HCT116 (cell line): ENCODE measurements around the gene CCL11. TPM values are rescaled to one million over a fixed set of nuclear protein-coding genes. Genes with fewer than 3 reads are reported as not detected.

Source experiments
- ATAC-seq: fragments of 200-7000 bp; cut with Tn5 transposase; 2 replicates; pipeline ENCODE4 v1.9.1; 2020; ENCODE audit warnings: mild to moderate bottlenecking, moderate library complexity
- BruUV-seq: library from RNA; stranded (reverse); fragments of 400-500 nt; replicated peaks from 2 replicates; lab custom pipeline; 2021; lab: Mats Ljungman, UMichigan
- CTCF ChIA-PET: fragments of 300-600 bp; sonication (Branson Sonifier 250); formaldehyde crosslinking; loops from one replicate; lab custom pipeline; 2021; ENCODE audit warnings: antibody characterized with exemption; lab: Charles Lee
- POLR2A ChIA-PET: fragments of 300-600, 350-600 bp; sonication (Branson Sonifier 250); formaldehyde crosslinking; loops from one replicate; lab custom pipeline; 2021; ENCODE audit warnings: antibody characterized with exemption; lab: Charles Lee
- RAD21 ChIA-PET, 2 experiments: fragments of 300-600 bp; sonication (Branson Sonifier 250); formaldehyde crosslinking; loops; one replicate each; lab custom pipeline; 2023; ENCODE audit warnings: low total read pairs in 2 of 2; ENCODE audit not compliant: uncharacterized antibody in 2 of 2, unreplicated experiment in 2 of 2, low non-redundant PET in 1 of 2; lab: Charles Lee
- DNase-seq: peaks from one replicate; pipeline ENCODE4 v3.0.0-alpha.2; 2010; ENCODE audit warnings: low read depth, low spot score
- H2AFZ ChIP-seq: fragments of 200-600 bp; shearing (Covaris generic), sonication (generic); 2 replicates; pipeline ENCODE4 v1.6.1; 2017; ENCODE audit warnings: low read depth, mixed run types, mixed read lengths, antibody characterized with exemption, low read length; ENCODE audit not compliant: poor library complexity, severe bottlenecking
- H3K27ac ChIP-seq: 2 replicates; pipeline ENCODE4 v1.5.1; 2012; ENCODE audit warnings: low read depth, low read length
- H3K27me3 ChIP-seq: fragments of 200-600 bp; sonication (generic); 2 replicates; pipeline ENCODE4 v1.6.1; 2016; ENCODE audit warnings: mixed run types, low read length, mixed read lengths; ENCODE audit not compliant: insufficient read depth
- H3K36me3 ChIP-seq, 2 experiments: fragments of 200-500 bp in 1 of 2; fragments of 200-600 bp in 1 of 2; sonication (Bioruptor generic) in 1 of 2; sonication (generic) in 1 of 2; 2 replicates each; pipeline versions ENCODE4 v1.5.1 to v1.6.1; 2014 to 2016; ENCODE audit warnings: low read length in 2 of 2, inconsistent platforms in 1 of 2, mixed read lengths in 1 of 2, mixed run types in 1 of 2; ENCODE audit not compliant: insufficient read depth in 2 of 2, control insufficient read depth in 1 of 2
- H3K4me1 ChIP-seq, 2 experiments: fragments of 200-600 bp in 1 of 2; sonication (generic) in 1 of 2; 2 replicates each; pipeline versions ENCODE4 v1.5.1 to v1.6.1; 2012 to 2017; ENCODE audit warnings: low read length in 2 of 2, inconsistent platforms in 1 of 2, mild to moderate bottlenecking in 1 of 2, mixed read lengths in 1 of 2, mixed run types in 1 of 2, moderate library complexity in 1 of 2; ENCODE audit not compliant: insufficient read depth in 2 of 2, control insufficient read depth in 1 of 2
- H3K4me2 ChIP-seq: fragments of 200-600 bp; sonication (generic); 2 replicates; pipeline ENCODE4 v1.6.1; 2017; ENCODE audit warnings: mixed run types, low read length, mixed read lengths
- H3K4me3 ChIP-seq, 2 experiments: fragments of 200-600 bp in 1 of 2; sonication (generic) in 1 of 2; replicated peaks in 1 of 2; 2 replicates each; pipeline ENCODE4 v1.5.1; 2011 to 2016; ENCODE audit warnings: low read length in 2 of 2, control low read depth in 1 of 2, low read depth in 1 of 2, mild to moderate bottlenecking in 1 of 2, mixed read lengths in 1 of 2, mixed run types in 1 of 2
- H3K79me2 ChIP-seq: fragments of 200-600 bp; sonication (generic); 2 replicates; pipeline ENCODE4 v1.6.1; 2017; ENCODE audit warnings: mild to moderate bottlenecking, mixed run types, low read length, moderate library complexity, mixed read lengths; ENCODE audit not compliant: insufficient read depth
- H3K9ac ChIP-seq: fragments of 200-600 bp; sonication (generic); 2 replicates; pipeline ENCODE4 v1.6.1; 2016; ENCODE audit warnings: low read length, mixed read lengths
- H3K9me2 ChIP-seq: fragments of 200-600 bp; sonication (generic), shearing (Covaris generic); 2 replicates; pipeline ENCODE4 v1.6.1; 2017; ENCODE audit warnings: mixed run types, mild to moderate bottlenecking, moderate library complexity; ENCODE audit not compliant: insufficient read depth
- H3K9me3 ChIP-seq, 2 experiments: fragments of 200-500 bp in 1 of 2; fragments of 200-600 bp in 1 of 2; sonication (Bioruptor generic) in 1 of 2; sonication (generic) in 1 of 2; 2 replicates each; pipeline ENCODE4 v1.6.1; 2014 to 2017; ENCODE audit warnings: low read length in 2 of 2, mixed read lengths in 2 of 2, inconsistent platforms in 1 of 2, low read depth in 1 of 2, mild to moderate bottlenecking in 1 of 2, mixed run types in 1 of 2, moderate library complexity in 1 of 2; ENCODE audit not compliant: control insufficient read depth in 1 of 2, insufficient read depth in 1 of 2
- H4K20me1 ChIP-seq: fragments of 200-600 bp; sonication (generic), shearing (Covaris generic); 2 replicates; pipeline ENCODE4 v1.6.1; 2017; ENCODE audit warnings: mixed run types, mild to moderate bottlenecking, moderate library complexity; ENCODE audit not compliant: insufficient read depth
- ATF3 ChIP-seq: IDR thresholded peaks from 2 replicates; pipeline ENCODE4 v1.6.1; 2012
- CEBPB ChIP-seq: IDR thresholded peaks from 2 replicates; pipeline ENCODE4 v1.6.1; 2012; ENCODE audit warnings: low read depth
- CTCF ChIP-seq, 3 experiments: fragments of 200-600 bp in 1 of 3; sonication (generic) in 1 of 3; IDR thresholded peaks in 2 of 3; conservative IDR thresholded peaks in 1 of 3; 2 replicates each; pipeline ENCODE4 v1.5.1; 2012 to 2017; ENCODE audit warnings: low read depth in 2 of 3, low read length in 2 of 3, antibody characterized with exemption in 1 of 3, borderline replicate concordance in 1 of 3, control low read depth in 1 of 3, mild to moderate bottlenecking in 1 of 3, mixed read lengths in 1 of 3, mixed run types in 1 of 3, moderate library complexity in 1 of 3; ENCODE audit not compliant: insufficient read depth in 1 of 3
- EGR1 ChIP-seq: IDR thresholded peaks from 2 replicates; pipeline ENCODE4 v1.6.1; 2012; ENCODE audit warnings: low read depth
- ELF1 ChIP-seq: IDR thresholded peaks from 2 replicates; pipeline ENCODE4 v1.6.1; 2012; ENCODE audit warnings: low read depth, borderline replicate concordance
- EZH2 ChIP-seq: fragments of 200-600 bp; sonication (generic); IDR thresholded peaks from 2 replicates; pipeline ENCODE4 v1.6.1; 2017; ENCODE audit warnings: antibody characterized with exemption, mixed run types
- EZH2phosphoT487 ChIP-seq: fragments of 200-600 bp; IDR thresholded peaks from 2 replicates; pipeline ENCODE4 v1.6.1; 2018; ENCODE audit warnings: antibody characterized with exemption, borderline replicate concordance
- FOSL1 ChIP-seq: IDR thresholded peaks from 2 replicates; pipeline ENCODE4 v1.6.1; 2012; ENCODE audit warnings: low read depth
- JUND ChIP-seq: IDR thresholded peaks from 2 replicates; pipeline ENCODE4 v1.6.1; 2012
- POLR2A ChIP-seq: IDR thresholded peaks from 2 replicates; pipeline ENCODE4 v1.7.0; 2011; ENCODE audit warnings: borderline replicate concordance; ENCODE audit not compliant: insufficient read depth, insufficient read length; ENCODE audit errors: extremely low read depth
- POLR2AphosphoS5 ChIP-seq: IDR thresholded peaks from 2 replicates; pipeline ENCODE4 v1.6.1; 2011; ENCODE audit warnings: mild to moderate bottlenecking, low read depth, low read length, moderate library complexity
- SIN3A ChIP-seq: IDR thresholded peaks from 2 replicates; pipeline ENCODE4 v1.6.1; 2012; ENCODE audit warnings: low read depth
- SRF ChIP-seq: IDR thresholded peaks from 2 replicates; pipeline ENCODE4 v1.6.1; 2012; ENCODE audit warnings: low read depth
- TCF7L2 ChIP-seq: IDR thresholded peaks from 2 replicates; pipeline ENCODE4 v1.7.0; 2011; ENCODE audit warnings: borderline replicate concordance, inconsistent platforms; ENCODE audit not compliant: insufficient read depth, insufficient read length; ENCODE audit errors: extremely low read depth
- ZBTB33 ChIP-seq: IDR thresholded peaks from 2 replicates; pipeline ENCODE4 v1.6.1; 2011; ENCODE audit warnings: mild to moderate bottlenecking, low read length, moderate library complexity; ENCODE audit not compliant: insufficient replicate concordance; ENCODE audit errors: extremely low read depth
- ZFX ChIP-seq: fragments of 450-650 bp; IDR thresholded peaks from 2 replicates; pipeline ENCODE4 v1.6.1; 2017
- ZNF274 ChIP-seq: fragments of 200-500 bp; sonication (Bioruptor generic); IDR thresholded peaks from 2 replicates; pipeline ENCODE4 v1.6.1; 2014; ENCODE audit warnings: mild to moderate bottlenecking, low read depth, low read length, inconsistent platforms
- intact Hi-C: fragments of 100-400 bp; cut with micrococcal nuclease; formaldehyde crosslinking; loops from 2 replicates; pipeline ENCODE4 v1.10.0; 2022
- total RNA-seq: library from RNA; stranded (reverse); gene quantifications from one replicate; pipeline ENCODE4 v1.2.1, GENCODE V29; 2021; ENCODE audit not compliant: unreplicated experiment
- TF ChIP-seq, protein P1 (sequence below): IDR thresholded peaks from 2 replicates; pipeline ENCODE4 v1.6.1; 2012
- TF ChIP-seq, protein P2 (sequence below): IDR thresholded peaks from 2 replicates; pipeline ENCODE4 v1.6.1; 2012; ENCODE audit warnings: low read depth

Gene CCL11
- total RNA-seq, 1 experiment from 2014 or later, result not detected

- H3K4me2 ChIP-seq, result no peak overlapping the region
- no peak overlapping the region for H3K4me3 ChIP-seq
- TF ChIP-seq TCF7L2 (no peak), FOSL1 (no peak), ATF3 (no peak), CTCF (IDR thresholded peaks at IDR 0.05 in 2 of 3, conservative IDR thresholded peaks at IDR 0.05 in 1 of 3; ENCODE audit: borderline replicate concordance in 1 of 3, insufficient read depth in 1 of 3, low read depth in 2 of 3, low read length in 2 of 3) (no peak), POLR2A (no peak), SRF (no peak), ZBTB33 (no peak), EZH2phosphoT487 (no peak), JUND (no peak), ZNF274 (no peak), ELF1 (no peak), ZFX (no peak), EGR1 (no peak), EZH2 (no peak), POLR2AphosphoS5 (no peak), SIN3A (no peak), CEBPB (no peak)
- TF ChIP-seq, protein P1, sequence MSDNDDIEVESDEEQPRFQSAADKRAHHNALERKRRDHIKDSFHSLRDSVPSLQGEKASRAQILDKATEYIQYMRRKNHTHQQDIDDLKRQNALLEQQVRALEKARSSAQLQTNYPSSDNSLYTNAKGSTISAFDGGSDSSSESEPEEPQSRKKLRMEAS, result no peak
- TF ChIP-seq, protein P2, sequence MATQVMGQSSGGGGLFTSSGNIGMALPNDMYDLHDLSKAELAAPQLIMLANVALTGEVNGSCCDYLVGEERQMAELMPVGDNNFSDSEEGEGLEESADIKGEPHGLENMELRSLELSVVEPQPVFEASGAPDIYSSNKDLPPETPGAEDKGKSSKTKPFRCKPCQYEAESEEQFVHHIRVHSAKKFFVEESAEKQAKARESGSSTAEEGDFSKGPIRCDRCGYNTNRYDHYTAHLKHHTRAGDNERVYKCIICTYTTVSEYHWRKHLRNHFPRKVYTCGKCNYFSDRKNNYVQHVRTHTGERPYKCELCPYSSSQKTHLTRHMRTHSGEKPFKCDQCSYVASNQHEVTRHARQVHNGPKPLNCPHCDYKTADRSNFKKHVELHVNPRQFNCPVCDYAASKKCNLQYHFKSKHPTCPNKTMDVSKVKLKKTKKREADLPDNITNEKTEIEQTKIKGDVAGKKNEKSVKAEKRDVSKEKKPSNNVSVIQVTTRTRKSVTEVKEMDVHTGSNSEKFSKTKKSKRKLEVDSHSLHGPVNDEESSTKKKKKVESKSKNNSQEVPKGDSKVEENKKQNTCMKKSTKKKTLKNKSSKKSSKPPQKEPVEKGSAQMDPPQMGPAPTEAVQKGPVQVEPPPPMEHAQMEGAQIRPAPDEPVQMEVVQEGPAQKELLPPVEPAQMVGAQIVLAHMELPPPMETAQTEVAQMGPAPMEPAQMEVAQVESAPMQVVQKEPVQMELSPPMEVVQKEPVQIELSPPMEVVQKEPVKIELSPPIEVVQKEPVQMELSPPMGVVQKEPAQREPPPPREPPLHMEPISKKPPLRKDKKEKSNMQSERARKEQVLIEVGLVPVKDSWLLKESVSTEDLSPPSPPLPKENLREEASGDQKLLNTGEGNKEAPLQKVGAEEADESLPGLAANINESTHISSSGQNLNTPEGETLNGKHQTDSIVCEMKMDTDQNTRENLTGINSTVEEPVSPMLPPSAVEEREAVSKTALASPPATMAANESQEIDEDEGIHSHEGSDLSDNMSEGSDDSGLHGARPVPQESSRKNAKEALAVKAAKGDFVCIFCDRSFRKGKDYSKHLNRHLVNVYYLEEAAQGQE, result no peak
- RAD21 ChIA-PET, result no interaction called here
- intact Hi-C loops, result no loop called here
- H4K20me1 ChIP-seq, result no peaks in the 10 kb centered on the region
- POLR2A ChIA-PET, result no interaction called here
- H3K9me3 ChIP-seq, result no peaks in the 10 kb centered on the region
- H2AFZ ChIP-seq, result no peak overlapping the region
- CTCF ChIA-PET, result no interaction called here
- DNase-seq, result no peak
- no peaks in the 10 kb centered on the region for H3K9me2 ChIP-seq
- BruUV-seq, result no TSS peak
- ATAC-seq, result no peak
- H3K4me1 ChIP-seq, result no peaks in the 10 kb centered on the region
- H3K27me3 ChIP-seq, result no peaks in the 10 kb centered on the region; the same call in 1 of the 2 replicates
- H3K9ac ChIP-seq, result no peak overlapping the region
- no peaks in the 10 kb centered on the region for H3K79me2 ChIP-seq
- H3K27ac ChIP-seq, result no peak overlapping the region
- no peaks in the 10 kb centered on the region for H3K36me3 ChIP-seq
These were observed 32.4 kb upstream of the CCL11 start for GRCh38 chr17:34253139-34253525.
